Aorta (tissue), 5 donors: ENCODE results near the gene FBLN1. TPM values are rescaled to one million over a fixed set of nuclear protein-coding genes. Genes with fewer than 3 reads are reported as not detected.
"Not testable (repeated sequence)": the region's sequence is repeated elsewhere in the genome, so short reads cannot be mapped to it uniquely, and the experiment has no call there.

Experiments
- ATAC-seq: fragments of 200-7000 bp; cut with Tn5 transposase; one replicate; pipeline ENCODE4 v1.9.1; 2022; ENCODE audit warnings: moderate library complexity; ENCODE audit not compliant: low FRiP score
- DNase-seq, 2 donors: peaks; one replicate each; pipeline ENCODE4 v3.0.0-alpha.2; 2020
- H3K27ac ChIP-seq, 2 donors: one replicate each; pipeline ENCODE4 v1.5.1; 2013; ENCODE audit warnings: low read length in 2 of 2, mild to moderate bottlenecking in 2 of 2, moderate library complexity in 2 of 2, control low read depth in 1 of 2, inconsistent platforms in 1 of 2, low read depth in 1 of 2
- H3K27me3 ChIP-seq, 2 donors: one replicate each; pipeline ENCODE4 v1.6.1; 2013; ENCODE audit warnings: control low read depth in 1 of 2, low read length in 1 of 2, mild to moderate bottlenecking in 1 of 2, moderate library complexity in 1 of 2; ENCODE audit not compliant: insufficient read depth in 2 of 2, control insufficient read depth in 1 of 2
- H3K36me3 ChIP-seq, 2 donors: one replicate each; pipeline ENCODE4 v1.6.1; 2013; ENCODE audit warnings: control low read depth in 1 of 2, low read length in 1 of 2, mild to moderate bottlenecking in 1 of 2; ENCODE audit not compliant: insufficient read depth in 2 of 2, control insufficient read depth in 1 of 2
- H3K4me1 ChIP-seq, 2 donors: one replicate each; pipeline ENCODE4 v1.6.1; 2013; ENCODE audit warnings: low read length in 2 of 2, control low read depth in 1 of 2, mild to moderate bottlenecking in 1 of 2, moderate library complexity in 1 of 2; ENCODE audit not compliant: insufficient read depth in 2 of 2, control insufficient read depth in 1 of 2
- H3K4me3 ChIP-seq, 2 donors: one replicate each; pipeline ENCODE4 v1.5.1; 2013; ENCODE audit warnings: low read length in 2 of 2, control low read depth in 1 of 2, mild to moderate bottlenecking in 1 of 2
- H3K9me3 ChIP-seq: one replicate; pipeline ENCODE4 v1.6.1; 2013; ENCODE audit warnings: mild to moderate bottlenecking, low read length; ENCODE audit not compliant: control insufficient read depth
- WGBS, 2 donors: extraction: QIAGEN DNeasy Blood & Tissue Kit; methylation state at CpG; one replicate each; pipeline ENCODE4 v1.1.7; 2013; 5-methylcytosine and 5-hydroxymethylcytosine counted together
- intact Hi-C, 2 donors: fragments of 100-400 bp; cut with DNase I; formaldehyde crosslinking; loops; one replicate each; pipeline versions ENCODE4 v1.14.2 to v1.15.0; 2022
- polyA plus RNA-seq, 2 donors: library from polyadenylated mRNA; stranded (reverse); fragments of 200-250 nt; gene quantifications; one replicate each; pipeline ENCODE4 v1.2.3, GENCODE V29; 2013
- total RNA-seq, 2 donors: library from RNA; stranded (reverse); fragmentation: NEBNext Ultra II Directional; extraction: Animal tissue kit (Norgen Biotek cat#: 25700); gene quantifications; one replicate each; pipeline ENCODE4 v1.2.1, GENCODE V29; 2021
- donor health status: healthy with polysubstance abuse.
- donor health status: Bipolar disorder and iron deficiency.
- donor health status: DM: no; HTN: no; CAD: no.
- donor health status: DM: no; HTN: no; CAD: no.
- donor health status: DM: yes; HTN: yes; CAD: no.

The FBLN1 gene
- total and polyA plus RNA-seq, 4 donors, result 48.1 to 1,512 (median 391) TPM

- Histone ChIP-seq H3K27me3 (no peaks in the 10 kb centered on the region), H3K36me3 (no peaks in the 10 kb centered on the region), H3K4me1 (no peaks in the 10 kb centered on the region), H3K27ac (no peak overlapping the region), H3K9me3 (no peaks in the 10 kb centered on the region), H3K4me3 (no peak overlapping the region)
- ATAC-seq, result peak; percentile 90
- 37 to 41% methylated on average over 14 of the region's 14 CpGs for WGBS, 2 donors
- peak in 1 of 2 donors; percentile 70 for DNase-seq
- intact Hi-C loops, result no loop called here
These were observed 42.2 kb upstream of the FBLN1 start for GRCh38 chr22:45460288-45461109.

GRCh38 chr22:45462034-45462655 is 40.5 kb upstream of the FBLN1 start:
- intact Hi-C loops, result no loop called here
- H3K36me3 ChIP-seq, result no peaks in the 10 kb centered on the region
- no peak for DNase-seq
- no peak overlapping the region for H3K4me3 ChIP-seq
- no peak overlapping the region for H3K27ac ChIP-seq
- WGBS, 2 donors, result 88 to 95% methylated on average over 6 of the region's 6 CpGs
- ATAC-seq, result no peak
- no peaks in the 10 kb centered on the region for H3K4me1 ChIP-seq
- no peaks in the 10 kb centered on the region for H3K27me3 ChIP-seq
- H3K9me3 ChIP-seq, result no peaks in the 10 kb centered on the region

GRCh38 chr22:45463691-45464090 is 39.0 kb upstream of the FBLN1 start:
- ATAC-seq, intact Hi-C loops, H3K9me3 ChIP-seq, H3K27ac ChIP-seq, H3K4me1 ChIP-seq, H3K36me3 ChIP-seq, H3K4me3 ChIP-seq, H3K27me3 ChIP-seq: not testable (repeated sequence)
- WGBS, 2 donors, result 96 to 97% methylated on average over 3 of the region's 3 CpGs
- DNase-seq, result peak in 1 of 2 donors; percentile 12

DNA sequence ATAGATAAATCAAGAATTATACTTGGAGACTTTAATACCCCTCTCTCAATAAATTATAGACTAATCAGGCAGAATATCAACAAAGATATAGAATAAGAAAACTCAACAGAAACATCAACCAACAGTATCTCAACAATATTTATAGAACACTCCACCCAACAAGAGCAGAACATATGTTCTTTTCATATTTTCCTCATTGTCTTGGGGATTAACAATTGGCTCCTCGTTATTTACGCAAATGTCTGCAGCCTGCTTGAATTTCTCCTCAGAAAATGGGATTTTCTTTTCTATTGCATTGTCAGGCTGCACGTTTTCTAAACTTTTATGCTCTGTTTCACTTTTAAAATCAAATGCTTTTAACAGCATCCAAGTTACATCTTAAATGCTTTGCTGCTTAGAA is 37.0 kb upstream of the FBLN1 start:
- intact Hi-C loops, result no loop called here
- H3K27ac ChIP-seq, result no peak overlapping the region
- peaks cover 2 to 3% of the 10 kb centered on the region in 2 donors for H3K4me1 ChIP-seq
- H3K36me3 ChIP-seq, result no peaks in the 10 kb centered on the region
- no peaks in the 10 kb centered on the region for H3K27me3 ChIP-seq
- ATAC-seq (no peak), DNase-seq (no peak)
- WGBS, 2 donors, result 89 to 96% methylated on average over 3 of the region's 3 CpGs
- H3K9me3 ChIP-seq, result no peaks in the 10 kb centered on the region
- no peak overlapping the region for H3K4me3 ChIP-seq

- WGBS, 2 donors, result 6% methylated on average over 7 of the region's 7 CpGs
- DNase-seq (peak in 1 of 2 donors; percentile 74), ATAC-seq (peak; percentile 58)
- peaks cover 6 to 8% of the 10 kb centered on the region in 2 donors for H3K4me1 ChIP-seq
- no peaks in the 10 kb centered on the region for H3K9me3 ChIP-seq
- no peak overlapping the region for H3K4me3 ChIP-seq
- peak overlapping the region in 1 of 2 donors; percentile 77 for H3K27ac ChIP-seq
- intact Hi-C loops, result no loop called here
- H3K36me3 ChIP-seq, result no peaks in the 10 kb centered on the region
- H3K27me3 ChIP-seq, result no peaks in the 10 kb centered on the region
These were observed 33.8 kb upstream of the FBLN1 start for GRCh38 chr22:45468872-45469271.

DNA sequence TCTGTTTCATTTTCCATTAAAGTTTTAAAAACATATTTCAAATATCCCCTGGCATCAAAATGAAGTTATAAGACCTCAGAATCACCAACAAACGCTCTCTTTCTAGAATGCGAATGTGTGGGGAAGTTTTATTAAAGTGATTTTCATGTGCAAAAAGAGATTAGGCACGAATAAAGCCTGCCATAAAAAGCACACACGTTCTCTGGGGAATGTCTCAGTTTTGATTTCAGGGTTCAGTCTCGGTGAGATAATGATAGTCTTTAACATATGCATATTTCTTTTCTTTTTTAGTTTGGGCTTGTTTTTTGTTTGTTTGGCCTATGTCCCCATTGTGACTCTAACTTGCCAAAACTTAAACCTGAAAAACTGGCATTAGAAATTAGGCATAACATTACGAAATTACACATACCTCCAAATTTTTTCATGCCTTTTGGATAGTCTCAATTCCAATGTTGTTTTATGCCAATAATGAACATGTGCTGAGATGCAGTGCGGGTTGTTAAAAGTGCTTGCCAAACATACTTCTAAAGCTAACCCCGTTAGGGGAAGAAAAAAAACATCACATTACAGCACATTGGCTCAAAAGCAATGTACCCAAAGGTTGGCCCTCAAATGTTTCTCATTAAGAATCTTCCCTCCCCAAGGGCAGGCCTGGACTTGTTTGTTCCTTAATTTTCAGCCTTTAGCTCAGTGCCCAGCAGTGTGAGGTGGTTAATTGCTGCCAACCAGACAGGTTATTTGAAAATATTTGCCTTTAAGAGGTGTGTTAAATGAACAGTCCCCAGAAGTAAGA is 33.2 kb upstream of the FBLN1 start:
- intact Hi-C loops, result no loop called here
- Histone ChIP-seq H3K27me3 (no peaks in the 10 kb centered on the region), H3K4me3 (peak overlapping the region in 1 of 2 donors; percentile 22), H3K27ac (peak overlapping the region; percentile 77 to 83), H3K4me1 (peaks cover 6 to 8% of the 10 kb centered on the region in 2 donors), H3K9me3 (no peaks in the 10 kb centered on the region), H3K36me3 (no peaks in the 10 kb centered on the region)
- ATAC-seq, result no peak
- 4 to 6% methylated on average over 8 of the region's 8 CpGs for WGBS, 2 donors
- DNase-seq, result no peak

DNA sequence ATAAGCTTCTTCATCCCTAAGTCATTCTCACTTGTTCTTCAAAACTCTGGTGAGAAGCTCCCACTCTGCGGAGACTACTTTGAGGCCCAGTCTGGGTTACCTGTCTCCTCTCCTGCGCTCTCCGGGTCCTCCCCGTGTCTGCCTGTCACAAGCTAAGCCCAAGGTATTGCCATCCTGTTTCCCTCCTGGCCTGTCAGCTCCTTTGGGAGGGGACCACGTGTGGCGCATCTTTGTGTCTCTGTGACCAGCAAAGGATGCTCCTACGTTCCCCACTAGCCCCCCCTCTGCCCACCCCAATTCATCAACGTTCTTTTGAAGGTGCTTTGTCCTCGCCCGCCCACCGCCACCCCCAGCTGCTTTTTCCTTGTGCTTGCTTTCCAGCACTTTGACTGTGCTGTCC is 31.8 kb upstream of the FBLN1 start:
- H3K4me1 ChIP-seq, result peaks cover 6 to 8% of the 10 kb centered on the region in 2 donors
- DNase-seq, result peak in 1 of 2 donors; percentile 69
- H3K9me3 ChIP-seq, result no peaks in the 10 kb centered on the region
- H3K27ac ChIP-seq, result peak overlapping the region; percentile 33 to 79
- WGBS, 2 donors, result 72 to 73% methylated on average over 11 of the region's 11 CpGs
- H3K27me3 ChIP-seq, result no peaks in the 10 kb centered on the region
- intact Hi-C loops, result no loop called here
- ATAC-seq, result no peak
- no peaks in the 10 kb centered on the region for H3K36me3 ChIP-seq
- H3K4me3 ChIP-seq, result no peak overlapping the region

DNA sequence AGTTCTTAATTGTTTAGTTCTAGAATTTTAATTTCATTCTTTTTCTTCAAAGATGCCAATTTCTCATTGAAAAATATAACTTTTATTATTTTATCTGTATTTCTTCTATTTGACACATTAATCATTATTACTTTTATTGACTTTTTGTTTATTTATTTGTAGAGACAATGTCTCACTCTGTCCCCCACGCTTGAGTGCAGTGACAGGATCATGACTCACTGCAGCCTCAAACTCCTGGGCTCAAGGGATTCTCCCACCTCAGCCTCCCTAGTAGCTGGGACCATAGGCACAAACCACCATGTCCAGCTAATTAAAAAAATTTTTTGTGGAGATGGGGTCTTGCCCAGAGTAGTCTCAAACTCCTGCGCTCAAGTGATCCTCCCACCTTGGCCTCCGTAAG is 30.3 kb upstream of the FBLN1 start:
- no peaks in the 10 kb centered on the region for H3K36me3 ChIP-seq
- H3K4me1 ChIP-seq, result peaks cover 6 to 8% of the 10 kb centered on the region in 2 donors
- DNase-seq, result peak in 1 of 2 donors; percentile 16
- H3K4me3 ChIP-seq, result no peak overlapping the region
- no peaks in the 10 kb centered on the region for H3K27me3 ChIP-seq
- 90 to 92% methylated on average over 3 of the region's 3 CpGs for WGBS, 2 donors
- intact Hi-C loops, result no loop called here
- no peaks in the 10 kb centered on the region for H3K9me3 ChIP-seq
- no peak overlapping the region for H3K27ac ChIP-seq
- no peak for ATAC-seq
